ENCODE data around the gene AKIP1. TPM values are rescaled to one million over a fixed set of nuclear protein-coding genes. Genes with fewer than 3 reads are reported as not detected.

Gene AKIP1
- total RNA-seq, 1 experiment from 2014 or later, result 26.0 TPM

DNA sequence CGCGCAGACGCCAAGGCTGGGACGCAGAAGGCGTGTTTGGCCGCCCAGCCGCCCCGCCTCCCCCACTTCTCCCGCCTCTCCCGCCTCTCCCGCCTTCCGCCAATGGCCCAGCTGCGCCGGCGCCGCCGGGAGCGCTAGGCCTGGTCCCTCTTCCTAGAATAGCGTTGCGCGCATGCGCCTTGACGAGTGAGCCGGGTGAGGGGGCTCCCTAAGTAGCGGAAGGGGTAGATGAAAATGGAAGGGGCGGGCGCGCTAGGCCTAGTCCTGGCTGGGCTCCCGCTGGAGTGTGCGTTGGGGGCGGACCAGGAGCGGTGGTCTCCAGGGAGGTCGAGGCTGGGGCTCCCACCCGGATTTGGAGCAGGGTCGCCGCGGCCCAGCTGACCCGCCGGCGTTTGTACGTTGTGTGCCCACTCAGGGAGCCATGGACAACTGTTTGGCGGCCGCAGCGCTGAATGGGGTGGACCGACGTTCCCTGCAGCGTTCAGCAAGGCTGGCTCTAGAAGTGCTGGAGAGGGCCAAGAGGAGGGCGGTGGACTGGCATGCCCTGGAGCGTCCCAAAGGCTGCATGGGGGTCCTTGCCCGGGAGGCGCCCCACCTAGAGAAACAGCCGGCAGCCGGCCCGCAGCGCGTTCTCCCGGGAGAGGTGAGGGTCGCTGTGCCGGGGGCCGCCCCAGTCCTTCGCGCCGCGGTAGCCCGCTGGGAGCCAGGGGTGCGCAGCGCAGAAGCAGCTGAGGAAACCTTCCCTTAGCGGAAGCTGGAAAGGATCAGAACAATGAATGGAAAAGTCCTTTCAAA, at the start of gene AKIP1 (continued):
- TF ChIP-seq RELA (CRISPR knock-in tag; IDR thresholded peaks at IDR 0.05; ENCODE audit: borderline replicate concordance) (0 out of 2 replicates have a peak, but pooled peaks have one; percentile 51), TP53 (CRISPR knock-in tag; IDR thresholded peaks at IDR 0.05) (no peak), CREB1 (CRISPR knock-in tag; IDR thresholded peaks at IDR 0.05) (no peak), NR1H2 (CRISPR knock-in tag; IDR thresholded peaks at IDR 0.05) (no peak), KAT7 (CRISPR knock-in tag; IDR thresholded peaks at IDR 0.05; ENCODE audit: borderline replicate concordance) (peak; percentile 92), SP1 (CRISPR knock-in tag; conservative IDR thresholded peaks at IDR 0.05) (peak; percentile 48), PRRX2 (CRISPR knock-in tag; IDR thresholded peaks at IDR 0.05) (no peak), ZNF416 (CRISPR knock-in tag; IDR thresholded peaks at IDR 0.05) (no peak)
- TF ChIP-seq, protein P1, sequence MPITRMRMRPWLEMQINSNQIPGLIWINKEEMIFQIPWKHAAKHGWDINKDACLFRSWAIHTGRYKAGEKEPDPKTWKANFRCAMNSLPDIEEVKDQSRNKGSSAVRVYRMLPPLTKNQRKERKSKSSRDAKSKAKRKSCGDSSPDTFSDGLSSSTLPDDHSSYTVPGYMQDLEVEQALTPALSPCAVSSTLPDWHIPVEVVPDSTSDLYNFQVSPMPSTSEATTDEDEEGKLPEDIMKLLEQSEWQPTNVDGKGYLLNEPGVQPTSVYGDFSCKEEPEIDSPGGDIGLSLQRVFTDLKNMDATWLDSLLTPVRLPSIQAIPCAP (CRISPR knock-in tag; IDR thresholded peaks at IDR 0.05), result no peak
- TF ChIP-seq, protein P2, sequence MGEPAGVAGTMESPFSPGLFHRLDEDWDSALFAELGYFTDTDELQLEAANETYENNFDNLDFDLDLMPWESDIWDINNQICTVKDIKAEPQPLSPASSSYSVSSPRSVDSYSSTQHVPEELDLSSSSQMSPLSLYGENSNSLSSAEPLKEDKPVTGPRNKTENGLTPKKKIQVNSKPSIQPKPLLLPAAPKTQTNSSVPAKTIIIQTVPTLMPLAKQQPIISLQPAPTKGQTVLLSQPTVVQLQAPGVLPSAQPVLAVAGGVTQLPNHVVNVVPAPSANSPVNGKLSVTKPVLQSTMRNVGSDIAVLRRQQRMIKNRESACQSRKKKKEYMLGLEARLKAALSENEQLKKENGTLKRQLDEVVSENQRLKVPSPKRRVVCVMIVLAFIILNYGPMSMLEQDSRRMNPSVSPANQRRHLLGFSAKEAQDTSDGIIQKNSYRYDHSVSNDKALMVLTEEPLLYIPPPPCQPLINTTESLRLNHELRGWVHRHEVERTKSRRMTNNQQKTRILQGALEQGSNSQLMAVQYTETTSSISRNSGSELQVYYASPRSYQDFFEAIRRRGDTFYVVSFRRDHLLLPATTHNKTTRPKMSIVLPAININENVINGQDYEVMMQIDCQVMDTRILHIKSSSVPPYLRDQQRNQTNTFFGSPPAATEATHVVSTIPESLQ (CRISPR knock-in tag; IDR thresholded peaks at IDR 0.05), result no peak
- TF ChIP-seq, protein P3, sequence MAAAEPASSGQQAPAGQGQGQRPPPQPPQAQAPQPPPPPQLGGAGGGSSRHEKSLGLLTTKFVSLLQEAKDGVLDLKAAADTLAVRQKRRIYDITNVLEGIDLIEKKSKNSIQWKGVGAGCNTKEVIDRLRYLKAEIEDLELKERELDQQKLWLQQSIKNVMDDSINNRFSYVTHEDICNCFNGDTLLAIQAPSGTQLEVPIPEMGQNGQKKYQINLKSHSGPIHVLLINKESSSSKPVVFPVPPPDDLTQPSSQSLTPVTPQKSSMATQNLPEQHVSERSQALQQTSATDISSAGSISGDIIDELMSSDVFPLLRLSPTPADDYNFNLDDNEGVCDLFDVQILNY (CRISPR knock-in tag; IDR thresholded peaks at IDR 0.05), result peak; percentile 85; the same call in 1 of the 2 replicates
- TF ChIP-seq, protein P4, sequence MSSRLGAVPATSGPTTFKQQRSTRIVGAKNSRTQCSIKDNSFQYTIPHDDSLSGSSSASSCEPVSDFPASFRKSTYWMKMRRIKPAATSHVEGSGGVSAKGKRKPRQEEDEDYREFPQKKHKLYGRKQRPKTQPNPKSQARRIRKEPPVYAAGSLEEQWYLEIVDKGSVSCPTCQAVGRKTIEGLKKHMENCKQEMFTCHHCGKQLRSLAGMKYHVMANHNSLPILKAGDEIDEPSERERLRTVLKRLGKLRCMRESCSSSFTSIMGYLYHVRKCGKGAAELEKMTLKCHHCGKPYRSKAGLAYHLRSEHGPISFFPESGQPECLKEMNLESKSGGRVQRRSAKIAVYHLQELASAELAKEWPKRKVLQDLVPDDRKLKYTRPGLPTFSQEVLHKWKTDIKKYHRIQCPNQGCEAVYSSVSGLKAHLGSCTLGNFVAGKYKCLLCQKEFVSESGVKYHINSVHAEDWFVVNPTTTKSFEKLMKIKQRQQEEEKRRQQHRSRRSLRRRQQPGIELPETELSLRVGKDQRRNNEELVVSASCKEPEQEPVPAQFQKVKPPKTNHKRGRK (CRISPR knock-in tag; IDR thresholded peaks at IDR 0.05; ENCODE audit: borderline replicate concordance), result no peak
- TF ChIP-seq, protein P5, sequence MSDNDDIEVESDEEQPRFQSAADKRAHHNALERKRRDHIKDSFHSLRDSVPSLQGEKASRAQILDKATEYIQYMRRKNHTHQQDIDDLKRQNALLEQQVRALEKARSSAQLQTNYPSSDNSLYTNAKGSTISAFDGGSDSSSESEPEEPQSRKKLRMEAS (CRISPR knock-in tag; IDR thresholded peaks at IDR 0.05), result peak; percentile 73; the same call in 1 of the 2 replicates
- TF ChIP-seq, protein P6, sequence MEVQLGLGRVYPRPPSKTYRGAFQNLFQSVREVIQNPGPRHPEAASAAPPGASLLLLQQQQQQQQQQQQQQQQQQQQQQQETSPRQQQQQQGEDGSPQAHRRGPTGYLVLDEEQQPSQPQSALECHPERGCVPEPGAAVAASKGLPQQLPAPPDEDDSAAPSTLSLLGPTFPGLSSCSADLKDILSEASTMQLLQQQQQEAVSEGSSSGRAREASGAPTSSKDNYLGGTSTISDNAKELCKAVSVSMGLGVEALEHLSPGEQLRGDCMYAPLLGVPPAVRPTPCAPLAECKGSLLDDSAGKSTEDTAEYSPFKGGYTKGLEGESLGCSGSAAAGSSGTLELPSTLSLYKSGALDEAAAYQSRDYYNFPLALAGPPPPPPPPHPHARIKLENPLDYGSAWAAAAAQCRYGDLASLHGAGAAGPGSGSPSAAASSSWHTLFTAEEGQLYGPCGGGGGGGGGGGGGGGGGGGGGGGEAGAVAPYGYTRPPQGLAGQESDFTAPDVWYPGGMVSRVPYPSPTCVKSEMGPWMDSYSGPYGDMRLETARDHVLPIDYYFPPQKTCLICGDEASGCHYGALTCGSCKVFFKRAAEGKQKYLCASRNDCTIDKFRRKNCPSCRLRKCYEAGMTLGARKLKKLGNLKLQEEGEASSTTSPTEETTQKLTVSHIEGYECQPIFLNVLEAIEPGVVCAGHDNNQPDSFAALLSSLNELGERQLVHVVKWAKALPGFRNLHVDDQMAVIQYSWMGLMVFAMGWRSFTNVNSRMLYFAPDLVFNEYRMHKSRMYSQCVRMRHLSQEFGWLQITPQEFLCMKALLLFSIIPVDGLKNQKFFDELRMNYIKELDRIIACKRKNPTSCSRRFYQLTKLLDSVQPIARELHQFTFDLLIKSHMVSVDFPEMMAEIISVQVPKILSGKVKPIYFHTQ (CRISPR knock-in tag; IDR thresholded peaks at IDR 0.05), result no peak
- TF ChIP-seq, protein P7, sequence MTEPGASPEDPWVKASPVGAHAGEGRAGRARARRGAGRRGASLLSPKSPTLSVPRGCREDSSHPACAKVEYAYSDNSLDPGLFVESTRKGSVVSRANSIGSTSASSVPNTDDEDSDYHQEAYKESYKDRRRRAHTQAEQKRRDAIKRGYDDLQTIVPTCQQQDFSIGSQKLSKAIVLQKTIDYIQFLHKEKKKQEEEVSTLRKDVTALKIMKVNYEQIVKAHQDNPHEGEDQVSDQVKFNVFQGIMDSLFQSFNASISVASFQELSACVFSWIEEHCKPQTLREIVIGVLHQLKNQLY (CRISPR knock-in tag; IDR thresholded peaks at IDR 0.05), result peak; percentile 61; the same call in 1 of the 2 replicates

DNA sequence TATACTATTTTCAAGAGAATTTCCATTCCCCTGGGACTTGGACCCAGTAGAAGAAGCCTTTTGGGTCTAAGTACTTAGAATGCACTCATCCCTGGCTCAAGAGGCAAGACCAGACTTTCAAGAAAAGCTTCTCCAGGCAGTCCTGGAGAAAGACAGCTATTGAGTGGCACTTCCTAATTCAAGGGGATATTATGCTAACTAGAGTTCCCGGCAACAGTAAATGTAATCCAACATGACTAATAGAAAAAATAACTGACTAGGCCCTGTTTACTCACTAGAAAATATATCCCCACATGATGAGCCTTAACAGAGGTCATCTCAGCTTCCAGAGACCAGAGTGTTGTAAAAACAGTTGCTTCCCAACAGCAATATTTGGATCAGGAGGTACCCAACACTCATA, 47.2 kb upstream of the AKIP1 start:
- POLR2A ChIA-PET, result no interaction called here
- Mint-ChIP-seq H3K36me3 (no peaks in the 10 kb centered on the region), H3K4me1 (peaks cover 31% of the 10 kb centered on the region), H3K4me3 (no peak overlapping the region), H3K27me3 (ENCODE audit: low read depth) (no peaks in the 10 kb centered on the region), H3K27ac (no peak overlapping the region), H3K9me3 (no peaks in the 10 kb centered on the region; the same call in 1 of the 2 replicates)
- DNase-seq (ENCODE audit: low spot score) (no peak), ATAC-seq (no peak)
- CTCF ChIA-PET, result interaction anchor here (1.0 kb wide), 1 partner anchor 53 kb away, joined by 3 read pairs; a partner anchor contains a TSS
- no peak for TF ChIP-seq OVOL2 (CRISPR knock-in tag; IDR thresholded peaks at IDR 0.05; ENCODE audit: borderline replicate concordance)
- no peak for TF ChIP-seq NR3C1 (CRISPR knock-in tag; conservative IDR thresholded peaks at IDR 0.05; ENCODE audit: low read depth)
- TF ChIP-seq ZNF396 (CRISPR knock-in tag; IDR thresholded peaks at IDR 0.05; ENCODE audit: borderline replicate concordance), result no peak
- no peak for TF ChIP-seq FOXK1 (CRISPR knock-in tag; IDR thresholded peaks at IDR 0.05)
- no peak for TF ChIP-seq CREB1 (CRISPR knock-in tag; IDR thresholded peaks at IDR 0.05)
- no peak for TF ChIP-seq ZNF232 (CRISPR knock-in tag; IDR thresholded peaks at IDR 0.05)
- no peak for TF ChIP-seq EMX1 (CRISPR knock-in tag; IDR thresholded peaks at IDR 0.05)
- TF ChIP-seq, protein P8, sequence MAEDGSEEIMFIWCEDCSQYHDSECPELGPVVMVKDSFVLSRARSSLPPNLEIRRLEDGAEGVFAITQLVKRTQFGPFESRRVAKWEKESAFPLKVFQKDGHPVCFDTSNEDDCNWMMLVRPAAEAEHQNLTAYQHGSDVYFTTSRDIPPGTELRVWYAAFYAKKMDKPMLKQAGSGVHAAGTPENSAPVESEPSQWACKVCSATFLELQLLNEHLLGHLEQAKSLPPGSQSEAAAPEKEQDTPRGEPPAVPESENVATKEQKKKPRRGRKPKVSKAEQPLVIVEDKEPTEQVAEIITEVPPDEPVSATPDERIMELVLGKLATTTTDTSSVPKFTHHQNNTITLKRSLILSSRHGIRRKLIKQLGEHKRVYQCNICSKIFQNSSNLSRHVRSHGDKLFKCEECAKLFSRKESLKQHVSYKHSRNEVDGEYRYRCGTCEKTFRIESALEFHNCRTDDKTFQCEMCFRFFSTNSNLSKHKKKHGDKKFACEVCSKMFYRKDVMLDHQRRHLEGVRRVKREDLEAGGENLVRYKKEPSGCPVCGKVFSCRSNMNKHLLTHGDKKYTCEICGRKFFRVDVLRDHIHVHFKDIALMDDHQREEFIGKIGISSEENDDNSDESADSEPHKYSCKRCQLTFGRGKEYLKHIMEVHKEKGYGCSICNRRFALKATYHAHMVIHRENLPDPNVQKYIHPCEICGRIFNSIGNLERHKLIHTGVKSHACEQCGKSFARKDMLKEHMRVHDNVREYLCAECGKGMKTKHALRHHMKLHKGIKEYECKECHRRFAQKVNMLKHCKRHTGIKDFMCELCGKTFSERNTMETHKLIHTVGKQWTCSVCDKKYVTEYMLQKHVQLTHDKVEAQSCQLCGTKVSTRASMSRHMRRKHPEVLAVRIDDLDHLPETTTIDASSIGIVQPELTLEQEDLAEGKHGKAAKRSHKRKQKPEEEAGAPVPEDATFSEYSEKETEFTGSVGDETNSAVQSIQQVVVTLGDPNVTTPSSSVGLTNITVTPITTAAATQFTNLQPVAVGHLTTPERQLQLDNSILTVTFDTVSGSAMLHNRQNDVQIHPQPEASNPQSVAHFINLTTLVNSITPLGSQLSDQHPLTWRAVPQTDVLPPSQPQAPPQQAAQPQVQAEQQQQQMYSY (CRISPR knock-in tag; IDR thresholded peaks at IDR 0.05), result no peak
- no peak for TF ChIP-seq NR2C2 (CRISPR knock-in tag; IDR thresholded peaks at IDR 0.05)
